ENCODE measurements around the gene ELOVL5.

ELOVL5 gene

DNA sequence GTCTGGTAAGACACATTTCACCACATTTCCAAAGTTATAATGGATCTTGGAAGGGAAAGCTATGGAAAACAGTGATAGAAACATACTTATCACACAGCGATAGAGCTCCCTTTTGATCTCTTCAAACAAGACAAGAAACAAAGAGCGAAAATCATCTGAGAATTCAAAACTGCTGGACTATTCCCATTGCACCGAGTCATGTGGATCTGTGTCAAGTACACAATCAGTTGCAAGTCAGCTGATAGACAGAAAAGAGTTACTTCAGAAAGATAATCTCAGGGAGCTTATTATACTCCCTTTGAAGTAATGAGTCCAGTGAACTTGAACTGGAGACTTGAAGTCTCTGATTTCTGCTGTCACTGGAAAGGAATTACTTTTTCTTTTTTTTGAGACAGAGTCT is 110.4 kb downstream of the ELOVL5 start:
- peak in 1 of 4 experiments; percentile 24 for DNase-seq

DNA sequence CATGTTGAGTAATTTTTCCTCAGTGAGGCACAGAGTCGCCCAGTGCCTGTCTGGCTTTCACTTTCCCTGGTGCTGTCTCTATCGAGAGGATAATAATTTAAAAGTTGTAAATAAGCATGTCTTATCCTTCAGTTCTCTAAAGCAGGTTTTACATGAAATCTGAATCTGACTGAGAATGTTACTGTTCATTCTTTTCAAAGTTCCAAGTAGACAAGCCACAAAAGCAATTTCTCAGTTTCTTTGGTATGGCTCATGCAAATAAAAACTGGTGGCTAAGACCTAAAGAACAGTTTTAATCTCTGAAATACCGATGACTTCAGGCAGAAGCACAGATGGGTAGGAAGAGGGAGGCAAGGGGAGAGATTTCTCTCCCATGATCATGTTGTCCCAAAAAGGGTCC is 112.5 kb downstream of the ELOVL5 start:
- no peak for DNase-seq

- DNase-seq = no peak
Measured at GRCh38 chr6:53235508-53235907, 113.2 kb downstream of the ELOVL5 start.

GRCh38 chr6:53233309-53233708 is 115.4 kb downstream of the ELOVL5 start:
- DNase-seq = no peak

DNA sequence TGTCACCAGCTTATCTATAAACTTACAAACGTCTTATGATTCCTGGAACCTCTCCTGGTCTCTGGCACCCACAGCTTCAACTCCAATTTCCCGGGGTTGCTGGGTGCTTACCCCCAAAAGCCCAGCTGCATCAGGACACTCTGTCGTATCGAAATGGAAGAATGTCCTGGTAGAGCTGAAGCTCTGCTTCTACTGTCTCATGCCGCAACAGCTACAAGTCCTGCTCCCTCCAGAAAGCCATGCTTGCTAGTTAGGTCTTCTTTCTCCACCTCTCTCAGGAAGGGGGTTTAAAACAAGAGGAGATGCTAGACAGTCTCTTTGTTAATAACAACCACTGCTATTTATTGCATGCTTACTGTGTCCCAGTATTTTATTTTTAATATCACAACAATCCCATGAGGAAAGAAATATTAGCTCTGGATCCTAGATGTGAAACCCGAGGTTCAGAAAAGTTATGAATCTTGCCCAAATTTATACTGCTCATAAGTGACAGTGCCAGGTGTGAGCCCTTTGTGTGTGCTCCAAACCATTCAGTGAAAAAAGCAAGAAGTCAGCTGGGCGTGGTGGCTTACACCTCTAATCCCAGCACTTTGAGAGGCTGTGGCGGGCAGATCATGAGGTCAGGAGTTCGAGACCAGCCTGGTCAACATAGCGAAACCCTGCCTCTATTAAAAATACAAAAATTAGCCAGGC is 117.8 kb downstream of the ELOVL5 start:
- DNase-seq = no peak

- DNase-seq = no peak
Measured at GRCh38 chr6:53227847-53228246, 120.9 kb downstream of the ELOVL5 start.

- no peak for DNase-seq
Measured at GRCh38 chr6:53220605-53221004, 128.1 kb downstream of the ELOVL5 start.
